ENCODE measurements around the gene ABCA13.

The ABCA13 gene

DNA sequence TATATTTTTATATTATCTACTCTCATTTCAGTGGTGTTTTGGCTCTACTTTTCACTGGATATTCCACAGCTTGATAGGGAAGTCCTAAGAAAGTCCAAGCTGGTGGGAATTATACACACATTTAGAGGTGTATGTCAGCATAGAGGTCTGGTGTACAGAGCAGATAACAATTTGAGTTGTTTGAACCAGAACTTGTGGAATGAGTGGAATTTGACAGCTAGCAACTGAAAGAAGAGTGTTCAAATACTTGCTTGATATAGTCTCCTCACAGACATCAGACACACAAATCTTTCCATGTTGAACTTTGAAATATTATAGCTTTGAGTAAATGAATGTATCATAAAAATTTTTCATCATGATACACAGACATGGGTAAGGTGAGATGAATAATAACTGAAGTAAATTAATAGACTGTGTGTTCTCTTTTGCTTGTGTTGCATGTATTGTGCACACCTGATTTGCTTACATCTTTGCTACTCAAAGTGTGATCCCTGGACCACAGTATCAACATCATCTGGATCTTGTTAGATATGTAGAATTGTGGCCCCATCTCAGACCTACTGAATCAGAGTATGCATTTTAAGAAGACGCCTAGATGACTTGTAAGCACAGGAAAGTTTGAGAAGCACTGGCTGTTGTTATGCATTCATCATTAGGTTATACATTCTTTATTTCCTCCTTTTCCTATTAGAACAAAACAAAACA is 91.5 kb downstream of the ABCA13 start:
- Histone ChIP-seq H3K4me3 (ENCODE audit: low read depth, low read length) (no peak overlapping the region), H3K27ac (ENCODE audit: low read depth, low read length) (no peak overlapping the region), H3K36me3 (ENCODE audit: control insufficient read depth, insufficient read depth, low read length) (no peaks in the 10 kb centered on the region), H3K27me3 (ENCODE audit: control insufficient read depth, insufficient read depth, low read length) (no peaks in the 10 kb centered on the region), H3K4me1 (ENCODE audit: control insufficient read depth, insufficient read depth, low read length) (peaks cover 12% of the 10 kb centered on the region), H3K9ac (ENCODE audit: low read depth, low read length) (no peak overlapping the region), H3K9me3 (ENCODE audit: control insufficient read depth, insufficient read depth, low read length) (no peaks in the 10 kb centered on the region; the same call in 1 of the 2 replicates)

DNA sequence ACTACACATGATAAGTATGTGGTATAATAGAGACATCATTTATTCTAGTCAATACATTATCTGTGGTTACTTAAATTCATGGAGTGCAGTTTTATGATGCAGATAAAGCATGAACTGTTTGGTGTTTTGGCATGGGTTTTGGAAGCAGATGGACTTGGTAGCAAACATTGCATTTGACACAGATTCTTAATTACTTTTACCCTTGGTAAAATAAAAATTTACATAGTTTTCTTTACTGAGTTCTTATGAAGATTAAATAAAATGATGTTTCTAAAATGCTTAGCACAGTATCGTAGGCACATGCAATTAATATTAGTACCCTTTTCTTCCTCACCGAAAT is 92.0 kb downstream of the ABCA13 start:
- Histone ChIP-seq H3K9me3 (ENCODE audit: control insufficient read depth, insufficient read depth, low read length) (no peaks in the 10 kb centered on the region; the same call in 1 of the 2 replicates), H3K27ac (ENCODE audit: low read depth, low read length) (no peak overlapping the region), H3K27me3 (ENCODE audit: control insufficient read depth, insufficient read depth, low read length) (no peaks in the 10 kb centered on the region), H3K4me3 (ENCODE audit: low read depth, low read length) (no peak overlapping the region), H3K36me3 (ENCODE audit: control insufficient read depth, insufficient read depth, low read length) (no peaks in the 10 kb centered on the region), H3K9ac (ENCODE audit: low read depth, low read length) (no peak overlapping the region), H3K4me1 (ENCODE audit: control insufficient read depth, insufficient read depth, low read length) (peaks cover 12% of the 10 kb centered on the region)

DNA sequence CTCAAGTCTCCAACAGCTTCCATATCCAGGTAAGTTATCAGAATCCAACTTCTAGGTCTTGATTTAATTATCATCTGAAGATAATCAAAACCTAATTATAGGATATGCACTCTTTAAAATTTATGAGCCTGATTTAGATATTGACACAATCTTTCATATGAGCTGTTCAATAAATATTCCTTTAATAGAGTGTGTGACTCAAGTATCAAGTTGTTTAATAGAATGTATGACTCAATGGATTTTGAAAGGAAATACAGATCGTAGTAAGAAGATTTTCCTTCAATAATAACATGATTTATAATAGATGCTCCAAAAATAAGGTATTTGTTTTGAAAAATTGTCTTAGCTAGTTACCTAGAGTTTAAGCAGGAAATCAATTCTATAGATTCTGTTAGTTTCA is 97.8 kb downstream of the ABCA13 start:
- Histone ChIP-seq H3K4me3 (ENCODE audit: low read depth, low read length) (no peak overlapping the region), H3K36me3 (ENCODE audit: control insufficient read depth, insufficient read depth, low read length) (no peaks in the 10 kb centered on the region), H3K9me3 (ENCODE audit: control insufficient read depth, insufficient read depth, low read length) (no peaks in the 10 kb centered on the region), H3K27me3 (ENCODE audit: control insufficient read depth, insufficient read depth, low read length) (no peaks in the 10 kb centered on the region), H3K9ac (ENCODE audit: low read depth, low read length) (no peak overlapping the region), H3K4me1 (ENCODE audit: control insufficient read depth, insufficient read depth, low read length) (no peaks in the 10 kb centered on the region), H3K27ac (ENCODE audit: low read depth, low read length) (no peak overlapping the region)

DNA sequence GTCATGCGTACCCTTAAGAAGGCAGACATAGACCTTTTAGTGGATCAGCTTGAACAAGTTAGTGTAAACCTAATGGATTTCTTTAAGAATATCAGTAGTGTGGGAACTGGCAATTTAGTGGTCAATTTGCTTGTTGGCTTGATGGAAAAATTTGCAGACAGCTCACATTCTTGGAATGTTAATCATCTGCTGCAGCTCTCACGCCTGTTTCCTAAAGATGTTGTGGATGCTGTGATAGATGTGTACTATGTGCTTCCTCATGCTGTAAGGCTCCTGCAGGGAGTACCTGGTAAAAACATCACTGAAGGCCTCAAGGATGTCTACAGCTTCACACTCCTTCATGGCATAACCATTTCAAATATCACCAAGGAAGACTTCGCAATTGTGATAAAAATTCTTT is 103.4 kb downstream of the ABCA13 start:
- no peaks in the 10 kb centered on the region for H3K36me3 ChIP-seq (ENCODE audit: control insufficient read depth, insufficient read depth, low read length)
- no peaks in the 10 kb centered on the region for H3K4me1 ChIP-seq (ENCODE audit: control insufficient read depth, insufficient read depth, low read length)

DNA sequence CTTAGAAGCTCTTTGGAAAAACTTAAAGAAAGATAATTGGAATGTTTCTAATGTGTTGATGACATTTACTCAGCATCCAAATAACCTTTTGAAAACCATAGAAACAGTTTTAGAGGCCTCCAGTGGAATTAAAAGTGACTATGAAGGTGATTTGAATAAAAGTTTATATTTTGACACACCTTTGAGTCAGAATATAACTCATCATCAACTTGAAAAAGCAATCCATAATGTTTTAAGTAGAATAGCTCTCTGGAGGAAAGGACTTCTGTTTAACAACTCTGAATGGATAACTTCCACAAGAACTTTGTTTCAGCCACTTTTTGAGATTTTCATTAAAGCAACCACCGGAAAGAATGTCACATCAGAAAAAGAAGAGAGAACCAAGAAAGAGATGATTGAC is 108.2 kb downstream of the ABCA13 start:
- Histone ChIP-seq H3K9me3 (ENCODE audit: control insufficient read depth, insufficient read depth, low read length) (no peaks in the 10 kb centered on the region), H3K36me3 (ENCODE audit: control insufficient read depth, insufficient read depth, low read length) (no peaks in the 10 kb centered on the region), H3K4me1 (ENCODE audit: control insufficient read depth, insufficient read depth, low read length) (no peaks in the 10 kb centered on the region), H3K4me3 (ENCODE audit: low read depth, low read length) (no peak overlapping the region), H3K27ac (ENCODE audit: low read depth, low read length) (no peak overlapping the region), H3K9ac (ENCODE audit: low read depth, low read length) (no peak overlapping the region), H3K27me3 (ENCODE audit: control insufficient read depth, insufficient read depth, low read length) (no peaks in the 10 kb centered on the region)

More for the DNA sequence above, 103.4 kb downstream of the ABCA13 start:
- Histone ChIP-seq H3K27me3 (ENCODE audit: control insufficient read depth, insufficient read depth, low read length) (no peaks in the 10 kb centered on the region), H3K4me3 (ENCODE audit: low read depth, low read length) (no peak overlapping the region), H3K9me3 (ENCODE audit: control insufficient read depth, insufficient read depth, low read length) (no peaks in the 10 kb centered on the region), H3K27ac (ENCODE audit: low read depth, low read length) (no peak overlapping the region), H3K9ac (ENCODE audit: low read depth, low read length) (no peak overlapping the region)

DNA sequence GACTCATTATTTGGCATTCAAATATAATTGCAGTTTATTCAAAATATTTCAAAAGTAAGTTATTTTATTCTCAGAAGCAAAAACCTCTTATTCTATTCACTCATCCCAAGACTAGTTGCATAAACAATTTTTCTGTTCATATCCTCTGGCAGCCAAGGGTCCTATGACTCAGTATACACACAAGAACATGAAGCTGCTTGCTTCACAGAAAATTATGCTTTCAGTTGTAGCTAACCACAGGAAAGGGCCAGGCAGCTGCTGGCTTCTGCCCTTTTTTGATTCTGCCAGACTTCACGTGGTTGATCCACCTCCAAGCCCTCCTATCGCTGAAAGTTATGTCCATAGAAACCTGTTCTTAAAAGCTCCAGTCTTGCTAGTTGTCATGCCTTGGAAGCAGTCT is 108.8 kb downstream of the ABCA13 start:
- H3K9ac ChIP-seq (ENCODE audit: low read depth, low read length), result no peak overlapping the region
- H3K9me3 ChIP-seq (ENCODE audit: control insufficient read depth, insufficient read depth, low read length), result no peaks in the 10 kb centered on the region
- no peak overlapping the region for H3K4me3 ChIP-seq (ENCODE audit: low read depth, low read length)
- H3K27me3 ChIP-seq (ENCODE audit: control insufficient read depth, insufficient read depth, low read length), result no peaks in the 10 kb centered on the region
- H3K27ac ChIP-seq (ENCODE audit: low read depth, low read length), result no peak overlapping the region
- H3K36me3 ChIP-seq (ENCODE audit: control insufficient read depth, insufficient read depth, low read length), result no peaks in the 10 kb centered on the region
- no peaks in the 10 kb centered on the region for H3K4me1 ChIP-seq (ENCODE audit: control insufficient read depth, insufficient read depth, low read length)

DNA sequence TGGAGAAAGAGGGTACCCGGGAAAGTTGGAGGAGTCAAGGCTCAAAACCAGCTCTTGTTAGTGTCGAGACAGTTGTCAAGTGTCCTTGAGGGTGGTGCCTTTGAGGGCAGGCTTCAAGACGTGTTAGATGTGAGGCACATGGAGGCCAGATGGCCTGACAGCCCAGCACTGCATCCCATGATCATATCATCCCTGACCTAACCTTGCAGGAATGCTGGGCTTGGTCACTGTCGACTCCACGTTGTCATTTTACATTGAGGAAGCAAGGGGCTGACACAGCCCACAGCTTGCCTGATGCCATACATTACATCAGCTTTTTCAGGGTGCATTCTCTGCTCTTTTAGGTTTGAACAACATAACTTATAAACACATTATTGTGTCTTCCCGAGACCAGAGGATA is 114.1 kb downstream of the ABCA13 start:
- H3K36me3 ChIP-seq (ENCODE audit: control insufficient read depth, insufficient read depth, low read length), result no peaks in the 10 kb centered on the region

DNA sequence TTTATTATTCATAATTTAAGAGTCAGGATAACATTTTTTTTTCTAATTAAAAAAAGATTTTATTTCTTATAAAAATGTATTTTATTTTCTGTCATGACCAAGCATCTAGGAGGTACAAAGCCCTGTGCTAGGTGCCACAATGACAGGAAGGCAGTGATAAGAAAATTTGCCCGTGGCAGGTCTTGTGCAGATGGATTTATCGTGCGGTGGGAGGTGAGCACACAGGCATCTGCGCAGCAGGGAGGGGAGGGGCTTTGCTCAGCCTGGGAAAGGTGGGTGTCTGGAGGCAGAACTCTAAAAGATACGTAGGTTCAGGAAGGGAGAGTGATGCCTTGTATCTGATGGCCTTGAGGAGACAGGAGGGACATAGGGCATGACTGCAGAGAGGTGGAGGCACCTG is 115.6 kb downstream of the ABCA13 start:
- Histone ChIP-seq H3K4me3 (ENCODE audit: low read depth, low read length) (no peak overlapping the region), H3K36me3 (ENCODE audit: control insufficient read depth, insufficient read depth, low read length) (no peaks in the 10 kb centered on the region), H3K9ac (ENCODE audit: low read depth, low read length) (no peak overlapping the region), H3K4me1 (ENCODE audit: control insufficient read depth, insufficient read depth, low read length) (no peaks in the 10 kb centered on the region), H3K27ac (ENCODE audit: low read depth, low read length) (no peak overlapping the region), H3K27me3 (ENCODE audit: control insufficient read depth, insufficient read depth, low read length) (no peaks in the 10 kb centered on the region), H3K9me3 (ENCODE audit: control insufficient read depth, insufficient read depth, low read length) (no peaks in the 10 kb centered on the region)

More for the DNA sequence above, 114.1 kb downstream of the ABCA13 start:
- Histone ChIP-seq H3K9ac (ENCODE audit: low read depth, low read length) (no peak overlapping the region), H3K27ac (ENCODE audit: low read depth, low read length) (no peak overlapping the region), H3K9me3 (ENCODE audit: control insufficient read depth, insufficient read depth, low read length) (no peaks in the 10 kb centered on the region), H3K27me3 (ENCODE audit: control insufficient read depth, insufficient read depth, low read length) (no peaks in the 10 kb centered on the region), H3K4me3 (ENCODE audit: low read depth, low read length) (no peak overlapping the region), H3K4me1 (ENCODE audit: control insufficient read depth, insufficient read depth, low read length) (no peaks in the 10 kb centered on the region)

DNA sequence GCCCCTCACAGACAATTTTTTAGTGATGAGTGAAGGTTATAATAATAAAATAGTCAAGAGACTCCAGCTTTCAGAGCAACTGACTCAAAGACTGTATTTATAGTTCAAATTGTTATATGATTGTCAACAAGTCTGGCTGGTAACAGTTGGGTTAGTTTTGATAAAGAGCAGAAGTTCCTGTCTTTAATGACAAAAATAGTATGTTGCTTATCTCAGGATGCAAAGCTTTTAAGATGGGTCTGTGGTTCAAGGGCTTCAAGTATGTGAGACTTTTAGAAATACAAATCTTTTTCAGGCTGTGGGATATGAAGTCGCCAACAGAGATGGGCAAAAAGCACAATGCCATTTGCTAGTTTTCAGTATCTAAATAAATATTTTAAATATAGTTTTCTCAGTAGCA is 118.4 kb downstream of the ABCA13 start:
- no peaks in the 10 kb centered on the region for H3K27me3 ChIP-seq (ENCODE audit: control insufficient read depth, insufficient read depth, low read length)
- H3K27ac ChIP-seq (ENCODE audit: low read depth, low read length), result no peak overlapping the region
- H3K9ac ChIP-seq (ENCODE audit: low read depth, low read length), result no peak overlapping the region
- H3K4me1 ChIP-seq (ENCODE audit: control insufficient read depth, insufficient read depth, low read length), result no peaks in the 10 kb centered on the region
- H3K36me3 ChIP-seq (ENCODE audit: control insufficient read depth, insufficient read depth, low read length), result no peaks in the 10 kb centered on the region
- no peaks in the 10 kb centered on the region for H3K9me3 ChIP-seq (ENCODE audit: control insufficient read depth, insufficient read depth, low read length)
- no peak overlapping the region for H3K4me3 ChIP-seq (ENCODE audit: low read depth, low read length)

DNA sequence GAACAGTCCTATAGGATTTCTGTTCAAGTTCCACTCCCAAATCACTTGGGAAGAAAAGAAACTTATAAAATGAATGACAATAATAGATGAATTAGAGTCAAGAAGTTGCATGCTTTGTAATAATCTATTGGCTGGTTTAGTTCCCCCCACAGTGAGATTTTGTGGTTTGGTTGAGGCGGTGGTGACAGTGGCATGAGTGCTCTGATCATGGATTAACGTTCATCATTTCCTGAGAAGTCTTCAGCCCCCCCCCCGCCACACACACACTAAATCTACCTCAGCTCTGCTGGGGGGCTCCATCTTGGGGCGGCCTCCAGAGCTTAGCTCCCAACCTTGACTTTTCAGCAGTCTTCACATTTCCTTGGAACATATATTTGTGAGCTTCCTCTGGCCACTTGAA is 121.7 kb downstream of the ABCA13 start:
- Histone ChIP-seq H3K9me3 (ENCODE audit: control insufficient read depth, insufficient read depth, low read length) (no peaks in the 10 kb centered on the region), H3K4me1 (ENCODE audit: control insufficient read depth, insufficient read depth, low read length) (no peaks in the 10 kb centered on the region), H3K36me3 (ENCODE audit: control insufficient read depth, insufficient read depth, low read length) (no peaks in the 10 kb centered on the region), H3K27me3 (ENCODE audit: control insufficient read depth, insufficient read depth, low read length) (no peaks in the 10 kb centered on the region), H3K4me3 (ENCODE audit: low read depth, low read length) (no peak overlapping the region), H3K27ac (ENCODE audit: low read depth, low read length) (no peak overlapping the region), H3K9ac (ENCODE audit: low read depth, low read length) (no peak overlapping the region)

DNA sequence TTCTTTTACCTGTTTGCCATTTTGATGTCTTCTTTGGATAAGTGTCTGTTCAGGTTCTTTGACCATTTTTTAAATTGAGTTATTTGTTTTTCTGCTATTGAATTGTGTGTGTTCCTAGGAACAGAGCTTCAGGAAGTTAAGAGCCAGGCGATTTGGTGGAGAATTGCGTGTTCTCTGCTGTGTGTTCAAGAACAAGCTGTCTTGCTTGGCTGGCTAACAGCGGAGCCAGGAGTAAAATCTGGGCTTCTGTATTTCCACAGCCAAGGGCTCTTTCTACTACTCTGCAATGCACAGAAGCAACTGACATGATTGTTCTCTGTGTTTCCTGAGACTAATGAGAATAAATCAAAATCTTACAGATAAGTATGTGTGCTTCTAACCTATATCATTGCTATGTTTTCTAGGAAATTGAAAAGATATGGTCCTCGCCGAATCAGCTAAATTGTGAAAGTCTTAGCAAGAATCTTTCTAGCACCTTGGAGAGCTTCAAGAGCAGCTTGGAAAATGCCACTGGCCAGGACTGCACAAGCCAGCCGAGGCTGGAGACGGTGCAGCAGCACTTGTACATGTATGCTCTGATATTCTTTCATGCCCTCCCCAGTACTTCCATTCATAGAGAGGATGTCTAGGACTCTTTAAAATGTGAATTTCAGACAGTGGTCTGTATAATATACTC is 124.2 kb downstream of the ABCA13 start:
- H3K27ac ChIP-seq (ENCODE audit: low read depth, low read length), result no peak overlapping the region
- H3K9ac ChIP-seq (ENCODE audit: low read depth, low read length), result no peak overlapping the region
- H3K27me3 ChIP-seq (ENCODE audit: control insufficient read depth, insufficient read depth, low read length), result no peaks in the 10 kb centered on the region
- H3K36me3 ChIP-seq (ENCODE audit: control insufficient read depth, insufficient read depth, low read length), result no peaks in the 10 kb centered on the region
- no peaks in the 10 kb centered on the region for H3K9me3 ChIP-seq (ENCODE audit: control insufficient read depth, insufficient read depth, low read length)
- no peak overlapping the region for H3K4me3 ChIP-seq (ENCODE audit: low read depth, low read length)
- H3K4me1 ChIP-seq (ENCODE audit: control insufficient read depth, insufficient read depth, low read length), result peaks cover 14% of the 10 kb centered on the region

Data from HUES48 (cell line).